Keratinocyte (primary cell): ENCODE measurements around the gene ACBD4.

Experiments
- EZH2 ChIP-seq: IDR thresholded peaks from one replicate; pipeline ENCODE4 v1.6.1; 2012; ENCODE audit warnings: inconsistent platforms, mild to moderate bottlenecking, low read length, moderate library complexity
- TF ChIP-seq, protein P1 (sequence below), 3 experiments: IDR thresholded peaks in 1 of 3; conservative IDR thresholded peaks in 1 of 3; optimal IDR thresholded peaks in 1 of 3; 2 replicates in 2 of 3; 3 replicates in 1 of 3; pipeline versions ENCODE3 to v1.5.1; 2011; ENCODE audit warnings: low read length in 3 of 3, mild to moderate bottlenecking in 3 of 3, moderate library complexity in 2 of 3, control low read depth in 1 of 3, inconsistent platforms in 1 of 3; ENCODE audit not compliant: insufficient read depth in 2 of 3; ENCODE audit errors: extremely low read depth in 1 of 3

DNA sequence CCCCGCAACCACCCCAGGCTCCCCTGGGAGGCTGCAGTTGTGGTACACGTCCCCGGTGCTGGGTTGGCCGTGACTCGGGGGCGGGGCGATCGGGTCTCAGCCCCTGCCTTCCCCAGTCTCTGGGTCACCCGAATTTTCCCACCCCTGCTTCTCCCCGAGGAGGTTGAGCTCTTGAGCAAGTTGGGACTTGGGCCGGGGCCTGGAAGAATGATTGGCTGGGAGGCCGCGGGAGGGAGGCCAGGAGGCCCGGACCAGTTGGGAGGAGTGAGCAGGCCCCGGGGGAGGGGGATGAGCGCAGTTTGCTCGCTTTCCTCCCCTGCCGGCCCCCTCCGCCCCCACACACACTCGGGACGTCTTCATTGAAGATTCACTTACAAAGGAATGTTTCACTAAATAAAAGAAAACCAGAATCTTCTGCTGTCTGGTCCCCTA is 8.3 kb downstream of the ACBD4 start:
- TF ChIP-seq EZH2, result no peak
- TF ChIP-seq, protein P1, sequence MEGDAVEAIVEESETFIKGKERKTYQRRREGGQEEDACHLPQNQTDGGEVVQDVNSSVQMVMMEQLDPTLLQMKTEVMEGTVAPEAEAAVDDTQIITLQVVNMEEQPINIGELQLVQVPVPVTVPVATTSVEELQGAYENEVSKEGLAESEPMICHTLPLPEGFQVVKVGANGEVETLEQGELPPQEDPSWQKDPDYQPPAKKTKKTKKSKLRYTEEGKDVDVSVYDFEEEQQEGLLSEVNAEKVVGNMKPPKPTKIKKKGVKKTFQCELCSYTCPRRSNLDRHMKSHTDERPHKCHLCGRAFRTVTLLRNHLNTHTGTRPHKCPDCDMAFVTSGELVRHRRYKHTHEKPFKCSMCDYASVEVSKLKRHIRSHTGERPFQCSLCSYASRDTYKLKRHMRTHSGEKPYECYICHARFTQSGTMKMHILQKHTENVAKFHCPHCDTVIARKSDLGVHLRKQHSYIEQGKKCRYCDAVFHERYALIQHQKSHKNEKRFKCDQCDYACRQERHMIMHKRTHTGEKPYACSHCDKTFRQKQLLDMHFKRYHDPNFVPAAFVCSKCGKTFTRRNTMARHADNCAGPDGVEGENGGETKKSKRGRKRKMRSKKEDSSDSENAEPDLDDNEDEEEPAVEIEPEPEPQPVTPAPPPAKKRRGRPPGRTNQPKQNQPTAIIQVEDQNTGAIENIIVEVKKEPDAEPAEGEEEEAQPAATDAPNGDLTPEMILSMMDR (optimal IDR thresholded peaks at IDR 0.05 in 1 of 3, IDR thresholded peaks at IDR 0.05 in 1 of 3, conservative IDR thresholded peaks at IDR 0.05 in 1 of 3; ENCODE audit: extremely low read depth in 1 of 3, insufficient read depth in 2 of 3, low read length in 3 of 3), result no peak
